ENCODE measurements around the gene C11orf24.
"Not testable (repeated sequence)": the region's sequence is repeated elsewhere in the genome, so short reads cannot be mapped to it uniquely, and the experiment has no call there.

The C11orf24 gene

GRCh38 chr11:68298659-68299516, 27.1 kb upstream of the C11orf24 start:
- DNase-seq, result no peak

- DNase-seq, result peak; percentile 77
Measured at GRCh38 chr11:68297812-68298658, 26.3 kb upstream of the C11orf24 start.

- no peak for DNase-seq
Measured at GRCh38 chr11:68297494-68297811, 25.7 kb upstream of the C11orf24 start.

- no peak for DNase-seq
Measured at GRCh38 chr11:68297052-68297378, 25.2 kb upstream of the C11orf24 start.

- no peak for DNase-seq
Measured at GRCh38 chr11:68296344-68297051, 24.7 kb upstream of the C11orf24 start.

GRCh38 chr11:68295940-68296339, 24.2 kb upstream of the C11orf24 start:
- no peak for DNase-seq

GRCh38 chr11:68295271-68295670, 23.5 kb upstream of the C11orf24 start:
- no peak for DNase-seq

- DNase-seq, result no peak
Measured at GRCh38 chr11:68293708-68294107, 21.9 kb upstream of the C11orf24 start.

GRCh38 chr11:68289456-68289855, 17.7 kb upstream of the C11orf24 start:
- DNase-seq, result no peak

- DNase-seq, result no peak
Measured at GRCh38 chr11:68287419-68287818, 15.6 kb upstream of the C11orf24 start.

GRCh38 chr11:68284588-68284987, 12.8 kb upstream of the C11orf24 start:
- not testable (repeated sequence) for DNase-seq

GRCh38 chr11:68282861-68283230, 11.1 kb upstream of the C11orf24 start:
- no peak for DNase-seq

- DNase-seq, result peak; percentile 46
Measured at GRCh38 chr11:68282141-68282860, 10.5 kb upstream of the C11orf24 start.

GRCh38 chr11:68279676-68280075, 7.9 kb upstream of the C11orf24 start:
- DNase-seq, result no peak

GRCh38 chr11:68276861-68277260, 5.1 kb upstream of the C11orf24 start:
- DNase-seq, result no peak

GRCh38 chr11:68275721-68276507, 4.1 kb upstream of the C11orf24 start:
- DNase-seq, result no peak

- no peak for DNase-seq
Measured at GRCh38 chr11:68274306-68274705, 2.5 kb upstream of the C11orf24 start.

GRCh38 chr11:68273026-68273738, 1.4 kb upstream of the C11orf24 start:
- DNase-seq, result no peak

GRCh38 chr11:68271023-68271780, 571 bp downstream of the C11orf24 start:
- DNase-seq, result peak; percentile 69

GRCh38 chr11:68270196-68271022, 1.4 kb downstream of the C11orf24 start:
- DNase-seq, result no peak
